PFSK-1 (cell line): ENCODE results near the gene NEGR1.

Source experiments
- POLR2AphosphoS5 ChIP-seq: IDR thresholded peaks from 2 replicates; pipeline ENCODE4 v1.6.1; 2012; ENCODE audit warnings: low read depth, mild to moderate bottlenecking, control low read depth, low read length, moderate library complexity
- SIN3A ChIP-seq: IDR thresholded peaks from 2 replicates; pipeline ENCODE4 v1.6.1; 2012; ENCODE audit warnings: mild to moderate bottlenecking, low read length, moderate library complexity, borderline replicate concordance; ENCODE audit not compliant: insufficient read depth
- TAF1 ChIP-seq: IDR thresholded peaks from 2 replicates; pipeline ENCODE4 v1.6.1; 2012; ENCODE audit warnings: low read length, control low read depth, borderline replicate concordance; ENCODE audit not compliant: insufficient read depth
- TF ChIP-seq, protein P1 (sequence below), 2 experiments: IDR thresholded peaks; 2 replicates each; pipeline versions ENCODE4 v1.6.1 to v1.8.0; 2011 to 2012; ENCODE audit warnings: low read depth in 2 of 2, low read length in 2 of 2, control low read depth in 1 of 2, inconsistent platforms in 1 of 2, mild to moderate bottlenecking in 1 of 2, moderate library complexity in 1 of 2; ENCODE audit not compliant: insufficient read depth in 1 of 2

DNA sequence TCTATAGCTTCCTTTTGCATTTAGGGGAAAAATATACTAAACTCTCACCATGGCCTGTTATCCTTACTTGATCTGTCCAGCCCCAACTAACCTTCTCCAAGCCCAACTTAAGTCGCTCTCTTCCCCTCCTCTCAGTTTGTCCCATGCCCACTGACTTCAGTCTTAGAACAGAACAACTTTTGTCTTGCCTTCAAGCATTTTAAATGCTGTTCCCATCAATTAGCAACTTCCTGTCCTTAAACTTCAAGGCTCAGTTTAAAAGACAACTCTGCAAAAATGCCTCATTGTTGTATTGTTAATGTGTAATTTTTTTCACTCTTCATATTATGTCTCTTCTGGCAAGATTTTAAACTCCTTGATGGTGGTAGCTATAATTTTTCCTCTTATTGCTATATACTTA, 526.9 kb downstream of the NEGR1 start:
- TF ChIP-seq POLR2AphosphoS5 = no peak
- no peak for TF ChIP-seq TAF1
- TF ChIP-seq, protein P1, sequence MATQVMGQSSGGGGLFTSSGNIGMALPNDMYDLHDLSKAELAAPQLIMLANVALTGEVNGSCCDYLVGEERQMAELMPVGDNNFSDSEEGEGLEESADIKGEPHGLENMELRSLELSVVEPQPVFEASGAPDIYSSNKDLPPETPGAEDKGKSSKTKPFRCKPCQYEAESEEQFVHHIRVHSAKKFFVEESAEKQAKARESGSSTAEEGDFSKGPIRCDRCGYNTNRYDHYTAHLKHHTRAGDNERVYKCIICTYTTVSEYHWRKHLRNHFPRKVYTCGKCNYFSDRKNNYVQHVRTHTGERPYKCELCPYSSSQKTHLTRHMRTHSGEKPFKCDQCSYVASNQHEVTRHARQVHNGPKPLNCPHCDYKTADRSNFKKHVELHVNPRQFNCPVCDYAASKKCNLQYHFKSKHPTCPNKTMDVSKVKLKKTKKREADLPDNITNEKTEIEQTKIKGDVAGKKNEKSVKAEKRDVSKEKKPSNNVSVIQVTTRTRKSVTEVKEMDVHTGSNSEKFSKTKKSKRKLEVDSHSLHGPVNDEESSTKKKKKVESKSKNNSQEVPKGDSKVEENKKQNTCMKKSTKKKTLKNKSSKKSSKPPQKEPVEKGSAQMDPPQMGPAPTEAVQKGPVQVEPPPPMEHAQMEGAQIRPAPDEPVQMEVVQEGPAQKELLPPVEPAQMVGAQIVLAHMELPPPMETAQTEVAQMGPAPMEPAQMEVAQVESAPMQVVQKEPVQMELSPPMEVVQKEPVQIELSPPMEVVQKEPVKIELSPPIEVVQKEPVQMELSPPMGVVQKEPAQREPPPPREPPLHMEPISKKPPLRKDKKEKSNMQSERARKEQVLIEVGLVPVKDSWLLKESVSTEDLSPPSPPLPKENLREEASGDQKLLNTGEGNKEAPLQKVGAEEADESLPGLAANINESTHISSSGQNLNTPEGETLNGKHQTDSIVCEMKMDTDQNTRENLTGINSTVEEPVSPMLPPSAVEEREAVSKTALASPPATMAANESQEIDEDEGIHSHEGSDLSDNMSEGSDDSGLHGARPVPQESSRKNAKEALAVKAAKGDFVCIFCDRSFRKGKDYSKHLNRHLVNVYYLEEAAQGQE (IDR thresholded peaks at IDR 0.05; ENCODE audit: insufficient read depth in 1 of 2, low read depth in 2 of 2, low read length in 2 of 2) = no peak
- TF ChIP-seq SIN3A = no peak
